GM12878 (cell line): ENCODE data around the gene NR1I3. TPM values are rescaled to one million over a fixed set of nuclear protein-coding genes. Genes with fewer than 3 reads are reported as not detected.

Experiments used
- BHLHE40 ChIP-seq, 2 experiments: fragments of 450-650 bp in 1 of 2; IDR thresholded peaks; 2 replicates each; pipeline ENCODE4 v1.6.1; 2011 to 2017; ENCODE audit warnings: low read depth in 2 of 2, borderline replicate concordance in 1 of 2, improper control_type of control experiment in 1 of 2, low read length in 1 of 2, mild to moderate bottlenecking in 1 of 2
- CBX3 ChIP-seq: fragments of 200-600 bp; sonication (generic); IDR thresholded peaks from 2 replicates; pipeline ENCODE4 v1.6.1; 2016; ENCODE audit warnings: low read depth, borderline replicate concordance
- CHD1 ChIP-seq: IDR thresholded peaks from 2 replicates; pipeline ENCODE4 v1.6.1; 2012; ENCODE audit warnings: low read depth, low read length, improper control_type of control experiment
- CTCF ChIP-seq, 3 experiments: IDR thresholded peaks in 2 of 3; conservative IDR thresholded peaks in 1 of 3; 2 replicates each; pipeline ENCODE4 v1.5.1; 2011; ENCODE audit warnings: low read depth in 3 of 3, low read length in 3 of 3, mild to moderate bottlenecking in 3 of 3, control low read depth in 2 of 3, moderate library complexity in 2 of 3, inconsistent platforms in 1 of 3, mixed read lengths in 1 of 3; ENCODE audit not compliant: control insufficient read depth in 2 of 3, insufficient read depth in 1 of 3; ENCODE audit errors: extremely low read depth in 1 of 3
- E2F4 ChIP-seq: IDR thresholded peaks from 2 replicates; pipeline ENCODE4 v1.6.1; 2012; ENCODE audit warnings: low read depth, low read length, improper control_type of control experiment
- ESRRA ChIP-seq: IDR thresholded peaks from 2 replicates; pipeline ENCODE4 v1.6.1; 2012; ENCODE audit warnings: mild to moderate bottlenecking, low read length, improper control_type of control experiment
- IKZF1 ChIP-seq: fragments of 450-650 bp; conservative IDR thresholded peaks from 2 replicates; pipeline ENCODE4 v1.6.1; 2017; ENCODE audit warnings: antibody characterized with exemption, mild to moderate bottlenecking
- IRF4 ChIP-seq: IDR thresholded peaks from 2 replicates; pipeline ENCODE4 v1.6.1; 2011; ENCODE audit warnings: low read depth, low read length
- IRF5 ChIP-seq: fragments of 450-650 bp; IDR thresholded peaks from 2 replicates; pipeline ENCODE4 v1.6.1; 2017; ENCODE audit warnings: borderline replicate concordance
- KDM1A ChIP-seq: fragments of 200-600 bp; sonication (generic); IDR thresholded peaks from 2 replicates; pipeline ENCODE4 v1.6.1; 2016; ENCODE audit warnings: borderline replicate concordance
- LARP7 ChIP-seq: fragments of 450-650 bp; IDR thresholded peaks from 2 replicates; pipeline ENCODE4 v1.6.1; 2017; ENCODE audit warnings: mild to moderate bottlenecking
- NBN ChIP-seq: fragments of 450-650 bp; IDR thresholded peaks from 2 replicates; pipeline ENCODE4 v1.6.1; 2016
- RAD21 ChIP-seq: IDR thresholded peaks from 2 replicates; pipeline ENCODE4 v1.6.1; 2011; ENCODE audit warnings: mild to moderate bottlenecking, low read depth, low read length, moderate library complexity; ENCODE audit not compliant: insufficient read depth
- RB1 ChIP-seq: fragments of 450-650 bp; formaldehyde crosslinking; IDR thresholded peaks from 2 replicates; pipeline ENCODE4 v1.6.1; 2017; ENCODE audit warnings: mild to moderate bottlenecking, borderline replicate concordance
- RBBP5 ChIP-seq: fragments of 200-600 bp; sonication (generic); conservative IDR thresholded peaks from 2 replicates; pipeline ENCODE4 v1.6.1; 2016
- SIX5 ChIP-seq: IDR thresholded peaks from 2 replicates; pipeline ENCODE4 v1.6.1; 2011; ENCODE audit warnings: mild to moderate bottlenecking, low read depth, low read length, moderate library complexity; ENCODE audit not compliant: severe bottlenecking
- SKIL ChIP-seq: fragments of 450-650 bp; IDR thresholded peaks from 2 replicates; pipeline ENCODE4 v1.6.1; 2017; ENCODE audit warnings: mild to moderate bottlenecking, low read depth, inconsistent platforms; ENCODE audit not compliant: poor library complexity, severe bottlenecking
- SMARCA5 ChIP-seq: fragments of 450-650 bp; IDR thresholded peaks from 2 replicates; pipeline ENCODE4 v1.6.1; 2017; ENCODE audit warnings: mild to moderate bottlenecking
- SMC3 ChIP-seq: IDR thresholded peaks from 2 replicates; pipeline ENCODE4 v1.6.1; 2011; ENCODE audit warnings: low read length, improper control_type of control experiment, borderline replicate concordance
- SPI1 ChIP-seq: IDR thresholded peaks from 2 replicates; pipeline ENCODE4 v1.6.1; 2011; ENCODE audit warnings: low read depth, mild to moderate bottlenecking, low read length, moderate library complexity, borderline replicate concordance; ENCODE audit not compliant: insufficient read depth
- SREBF1 ChIP-seq: IDR thresholded peaks from 2 replicates; pipeline ENCODE4 v1.6.1; 2012; ENCODE audit warnings: mild to moderate bottlenecking, low read length
- SREBF2 ChIP-seq: IDR thresholded peaks from 2 replicates; pipeline ENCODE4 v1.6.1; 2012; ENCODE audit warnings: mild to moderate bottlenecking, low read length
- STAT1 ChIP-seq: fragments of 450-650 bp; conservative IDR thresholded peaks from 2 replicates; pipeline ENCODE4 v1.6.1; 2014; ENCODE audit warnings: antibody characterized with exemption, mild to moderate bottlenecking
- SUZ12 ChIP-seq: fragments of 200-600 bp; sonication (generic); IDR thresholded peaks from one replicate; pipeline ENCODE4 v1.6.1; 2018; ENCODE audit warnings: antibody characterized with exemption, mild to moderate bottlenecking; ENCODE audit not compliant: unreplicated experiment
- polyA plus RNA-seq, 11 experiments: library from polyadenylated mRNA; depleted of rRNA in 4 of 11; unstranded in 6 of 11; stranded (reverse) in 5 of 11; fragments of >200 nt; fragmentation: Nextera tagmentation in 4 of 11; fragmentation: Illumina TruSeq in 1 of 11; extraction: Ambion mirVana in 4 of 11; extraction: Trizol in 1 of 11; gene quantifications; 1 replicate in 1 of 11; 2 replicates in 10 of 11; pipeline versions ENCODE4 v1.2.1 to v1.2.3, GENCODE V29; 2011 to 2016; ENCODE audit warnings: inconsistent platforms in 2 of 11, missing spikeins in 2 of 11, low read depth in 1 of 11
- total RNA-seq, 4 experiments: library from RNA; depleted of rRNA in 3 of 4; stranded (reverse); fragments of >200 nt in 3 of 4; fragmentation: Illumina TruSeq in 1 of 4; extraction: Trizol in 1 of 4; gene quantifications; 2 replicates each; pipeline versions ENCODE4 v1.2.1 to v1.2.3, GENCODE V29; 2013 to 2021

The NR1I3 gene
- total and polyA plus RNA-seq, 10 of the 15 experiments (the other 5 are each of a cell fraction or from before 2014, with no cell fraction given): 0.13 to 0.52 (median 0.24) TPM; not detected in 7

GRCh38 chr1:161192476-161193465 lies 45.2 kb downstream of the NR1I3 start (continued):
- no peak for TF ChIP-seq IKZF1
- TF ChIP-seq SREBF2: no peak
- 0 out of 2 replicates have a peak, but pooled peaks have one; percentile 31 for TF ChIP-seq IRF4
- no peak for TF ChIP-seq LARP7
- peak; percentile 89 to 95 (median 89) for TF ChIP-seq CTCF (IDR thresholded peaks at IDR 0.05 in 2 of 3, conservative IDR thresholded peaks at IDR 0.05 in 1 of 3; ENCODE audit: control insufficient read depth in 2 of 3, extremely low read depth in 1 of 3, insufficient read depth in 1 of 3, low read depth in 3 of 3, low read length in 3 of 3)
- TF ChIP-seq SIX5: no peak
- no peak for TF ChIP-seq KDM1A
- 0 out of 4 replicates have a peak, but pooled peaks of 1 of the 2 experiments have one; percentile 25 for TF ChIP-seq BHLHE40 (IDR thresholded peaks at IDR 0.05; ENCODE audit: borderline replicate concordance in 1 of 2, low read depth in 2 of 2, low read length in 1 of 2)
- TF ChIP-seq SUZ12: no peak
- TF ChIP-seq STAT1: no peak
- TF ChIP-seq CHD1: no peak
- no peak for TF ChIP-seq RB1
- no peak for TF ChIP-seq IRF5
- peak; percentile 49; the same call in 1 of the 2 replicates for TF ChIP-seq SPI1
- no peak for TF ChIP-seq SKIL
- no peak for TF ChIP-seq SREBF1
- TF ChIP-seq ESRRA: no peak
- 0 out of 2 replicates have a peak, but pooled peaks have one; percentile 26 for TF ChIP-seq NBN
- TF ChIP-seq E2F4: no peak
- no peak for TF ChIP-seq RBBP5
- TF ChIP-seq RAD21: peak; percentile 84
- TF ChIP-seq SMARCA5: no peak
- peak; percentile 82 for TF ChIP-seq SMC3
- TF ChIP-seq CBX3: no peak
